Measurements from ENCODE around the gene FAM171A2.

FAM171A2 gene

DNA sequence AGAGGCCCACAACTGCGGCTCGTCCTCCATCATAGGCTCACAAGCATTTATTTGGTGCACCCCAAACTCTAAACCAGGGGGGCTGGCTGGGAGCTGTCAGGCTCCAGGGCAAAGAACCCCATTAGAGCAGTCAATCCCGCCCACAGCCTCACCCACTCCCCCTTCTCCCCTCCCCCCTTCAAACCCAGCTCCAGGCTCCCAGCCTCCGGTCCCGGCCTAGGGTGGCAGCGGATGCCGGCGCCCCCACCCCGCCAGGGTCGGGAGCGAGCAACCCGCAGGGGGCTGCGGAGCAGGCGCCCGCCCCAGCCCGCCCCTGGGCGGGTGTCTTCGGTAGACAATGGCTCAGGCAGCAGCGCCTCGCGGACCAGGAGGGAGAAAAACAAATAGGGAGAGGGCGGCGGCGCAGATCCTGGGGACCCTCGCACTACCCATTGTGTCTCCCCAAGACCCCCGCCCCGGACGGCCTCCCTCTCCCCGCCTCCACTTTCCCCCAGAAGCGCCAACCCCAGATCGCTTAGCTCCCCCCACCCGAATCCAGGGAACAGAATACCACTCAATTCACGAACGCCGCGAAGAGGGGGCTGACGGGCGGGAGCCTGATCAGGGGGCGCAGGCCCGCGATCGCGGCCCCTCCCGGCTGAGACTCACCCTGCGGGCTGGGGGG is 572 bp downstream of the FAM171A2 start:
- H3K27ac ChIP-seq, result peak overlapping the region in 12 of 21 experiments; percentile 0 to 63 (median 34)
- H3K4me3 ChIP-seq, result peak overlapping the region; percentile 44 to 74 (median 54)

DNA sequence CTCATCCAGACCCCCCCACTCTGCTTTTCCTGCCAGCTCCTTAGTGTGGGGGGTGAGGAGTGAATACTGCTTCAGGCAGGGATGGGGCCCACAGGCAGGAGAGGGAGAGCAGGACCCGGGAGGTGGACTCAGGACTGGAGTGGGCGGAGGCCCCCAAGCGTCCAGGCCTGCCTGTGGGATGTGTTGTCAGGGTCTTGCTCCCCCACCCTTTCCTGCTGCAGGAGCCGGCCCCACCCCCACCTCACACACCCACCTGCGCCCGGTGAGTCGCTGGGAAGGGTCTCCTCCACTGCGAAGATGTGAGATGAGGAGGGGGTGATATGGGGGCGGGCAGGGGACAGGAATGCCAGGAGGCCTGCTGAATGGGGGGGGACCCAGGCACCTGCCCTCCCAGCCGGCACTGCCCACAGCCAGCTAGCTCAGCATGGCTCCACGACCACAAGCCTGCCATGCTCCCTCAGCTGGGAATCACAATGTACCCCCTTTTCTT is 1.1 kb downstream of the FAM171A2 start:
- H3K4me3 ChIP-seq, result peak overlapping the region in 6 of 7 experiments; percentile 45 to 74 (median 55)
- no peak overlapping the region for H3K27ac ChIP-seq

DNA sequence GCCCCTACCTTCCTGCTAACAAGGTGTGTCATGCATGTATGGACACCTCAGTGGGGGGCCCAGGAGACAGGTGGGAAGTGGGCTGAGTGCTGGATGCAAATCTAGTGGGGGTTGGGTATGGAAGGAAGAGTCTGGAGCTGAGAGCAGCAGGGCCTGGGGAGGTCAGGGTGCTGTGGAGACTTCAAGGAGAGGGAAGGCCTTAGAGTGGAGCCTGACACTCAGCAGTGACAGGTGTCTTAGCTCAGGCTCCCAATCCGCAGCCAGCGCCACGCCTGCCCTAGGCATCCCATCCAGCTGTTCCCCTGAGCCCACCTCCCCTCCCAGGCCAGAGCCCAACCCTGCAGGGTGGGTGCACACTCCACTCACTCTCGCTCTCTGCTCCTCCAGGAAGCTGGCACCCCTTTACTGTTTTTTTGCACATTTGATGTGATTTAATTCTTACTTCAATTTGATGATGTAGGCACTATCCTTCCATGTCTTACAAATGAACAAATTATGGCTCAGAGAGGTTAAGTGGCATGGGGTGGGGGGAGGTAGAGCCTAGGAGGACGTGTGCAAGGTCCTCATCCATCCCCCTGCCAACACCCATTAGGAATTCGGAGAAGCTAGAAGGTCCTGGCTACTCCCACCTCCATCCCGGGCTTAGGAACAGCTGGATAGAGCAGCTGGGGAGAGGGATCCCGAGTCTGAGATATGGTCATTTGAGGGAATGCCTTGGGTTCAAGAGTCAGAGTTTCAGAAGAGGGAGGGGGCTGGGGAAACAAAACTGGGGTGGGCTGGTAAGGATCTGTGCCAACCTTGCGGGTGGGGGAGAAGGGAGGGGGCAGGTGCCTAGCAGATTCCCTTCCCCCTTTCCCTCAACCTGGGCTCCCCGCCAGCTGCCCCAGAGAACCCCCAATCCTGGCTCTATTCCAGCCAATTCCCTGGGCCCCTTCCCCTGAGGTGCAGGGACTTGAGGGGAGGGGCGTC is 2.1 kb downstream of the FAM171A2 start:
- Histone ChIP-seq H3K27ac (no peak overlapping the region), H3K4me3 (no peak overlapping the region)

DNA sequence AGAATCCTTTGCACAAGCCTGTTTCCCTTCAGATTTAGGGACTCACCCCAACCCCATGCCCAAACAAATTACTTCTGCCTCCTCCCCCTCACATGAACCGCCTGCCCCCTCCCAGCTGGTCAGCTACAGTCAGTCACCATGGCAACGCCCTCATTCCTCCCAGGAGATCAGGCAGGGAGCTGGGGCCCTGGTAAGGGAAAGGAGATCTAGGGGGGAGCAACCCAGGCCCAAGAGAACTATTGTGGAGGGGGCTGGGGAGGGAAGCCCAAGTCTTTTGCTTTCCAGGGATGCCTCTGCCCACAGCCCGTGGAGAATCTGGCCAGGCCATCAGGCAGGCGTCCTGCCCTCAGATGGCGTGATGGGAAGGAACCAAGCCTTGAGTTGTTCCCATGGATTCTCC is 2.8 kb downstream of the FAM171A2 start:
- Histone ChIP-seq H3K27ac (no peak overlapping the region), H3K4me3 (no peak overlapping the region)

DNA sequence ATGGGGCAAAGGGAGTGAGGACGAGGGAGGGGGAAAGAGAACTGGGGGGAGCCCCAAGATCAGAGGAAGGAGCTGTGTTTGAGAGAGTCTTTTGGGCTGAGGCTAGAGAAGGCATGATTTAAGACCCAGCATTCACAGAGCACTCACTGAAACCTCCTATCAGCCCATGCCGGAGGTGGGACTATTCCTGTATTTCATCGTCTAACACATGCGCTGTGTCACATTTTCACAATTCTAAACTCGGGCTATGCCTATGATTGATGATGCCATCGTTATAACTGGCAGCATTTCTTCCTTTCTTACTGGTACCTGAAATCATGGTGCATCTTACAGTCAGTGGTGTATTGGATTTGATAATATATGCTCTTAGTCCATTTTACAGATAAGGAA is 3.5 kb downstream of the FAM171A2 start:
- Histone ChIP-seq H3K27ac (no peak overlapping the region), H3K4me3 (no peak overlapping the region)

DNA sequence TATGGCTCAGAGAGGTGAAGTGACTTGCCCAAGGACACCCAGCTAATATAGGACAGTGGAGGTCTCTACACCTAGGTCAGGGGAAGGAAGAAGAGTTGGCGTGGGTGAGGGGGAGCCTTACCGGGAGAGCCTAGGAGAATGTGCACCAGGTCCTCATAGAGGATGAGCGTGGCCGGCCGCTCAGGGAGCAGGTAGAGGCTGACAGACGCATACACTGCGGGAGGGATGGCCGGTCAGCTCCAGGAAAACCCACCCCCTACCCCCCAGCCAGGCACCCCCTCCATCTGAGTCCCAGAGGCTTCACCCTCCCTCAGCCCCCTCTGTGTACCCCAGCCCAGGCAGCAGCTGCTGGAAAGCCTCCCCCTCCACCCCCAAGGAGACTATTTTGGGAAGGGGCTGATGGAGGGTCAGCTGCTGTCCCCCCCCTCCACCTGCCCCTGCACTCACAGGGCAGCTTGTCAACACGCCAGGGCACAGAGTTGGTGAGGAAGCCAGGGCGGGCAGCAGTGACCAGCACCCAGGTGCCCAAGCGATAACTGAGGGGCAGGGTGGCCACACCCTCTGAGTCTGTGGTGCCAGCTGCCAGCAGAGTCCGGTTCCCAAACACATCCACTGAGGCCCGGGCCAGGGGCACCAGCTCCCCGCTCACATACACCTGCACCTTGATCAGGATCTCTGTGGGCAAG is 4.1 kb downstream of the FAM171A2 start:
- Histone ChIP-seq H3K27ac (no peak overlapping the region), H3K4me3 (no peak overlapping the region)

DNA sequence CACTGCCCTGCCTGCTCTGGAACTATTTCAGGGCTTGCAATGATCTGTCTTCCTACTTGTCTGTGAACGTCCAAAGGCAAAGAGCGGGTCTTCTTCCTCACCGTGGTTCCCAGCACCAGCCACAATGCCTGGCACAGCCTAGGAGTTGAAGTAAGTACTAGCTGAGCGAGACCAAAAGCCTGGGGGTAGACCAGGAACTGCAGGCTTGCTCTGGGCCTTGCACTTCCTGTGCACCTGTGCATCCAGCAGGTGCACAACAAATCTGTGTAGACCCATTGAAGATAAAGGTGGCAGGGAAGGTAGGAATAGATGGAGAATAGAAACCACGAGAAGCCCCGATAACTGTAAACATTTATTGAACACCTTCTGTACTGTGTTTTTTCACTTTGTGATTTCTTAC is 4.6 kb downstream of the FAM171A2 start:
- H3K27ac ChIP-seq, result no peak overlapping the region
- H3K4me3 ChIP-seq, result no peak overlapping the region

DNA sequence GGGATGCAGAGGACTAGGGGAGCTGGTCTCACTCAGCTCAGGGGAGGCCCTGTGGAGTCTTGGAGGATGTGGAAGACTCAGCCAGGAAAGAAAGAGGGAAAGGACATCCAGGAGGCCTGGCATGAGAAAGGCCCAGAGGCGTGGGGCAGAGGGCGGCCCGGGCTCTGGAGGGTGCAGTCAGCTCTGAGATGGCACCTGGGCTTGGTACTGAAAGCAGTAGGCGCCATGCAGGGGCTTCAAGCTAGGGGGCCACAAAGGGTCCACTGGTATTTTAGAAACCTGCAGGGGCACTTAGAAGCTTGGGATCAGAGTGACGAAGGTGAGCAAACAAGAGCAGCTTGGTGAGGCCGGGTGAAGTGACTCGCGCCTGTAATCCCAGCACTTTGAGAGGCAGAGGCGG is 5.6 kb downstream of the FAM171A2 start:
- no peak overlapping the region for H3K27ac ChIP-seq
- no peak overlapping the region for H3K4me3 ChIP-seq

DNA sequence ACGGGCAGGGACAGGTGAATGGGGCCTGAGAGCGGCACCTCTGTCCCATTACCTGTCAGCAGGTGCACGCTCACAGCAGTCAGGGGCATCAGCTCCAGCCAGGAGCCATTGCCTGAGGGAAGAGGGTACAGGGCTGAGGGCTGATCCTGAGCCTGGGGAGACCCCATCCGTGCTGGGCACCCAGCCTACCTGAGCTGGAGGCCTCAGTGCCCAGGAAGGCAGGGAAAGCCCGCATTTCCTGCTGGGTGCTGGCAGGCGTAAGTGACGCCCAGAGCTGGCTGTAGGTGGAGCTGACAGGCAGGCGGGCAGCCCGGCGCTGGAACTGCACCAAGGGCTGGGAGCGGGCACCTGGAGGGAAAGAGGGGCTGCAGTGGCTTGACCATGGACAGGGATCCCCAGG is 7.4 kb downstream of the FAM171A2 start:
- H3K4me3 ChIP-seq, result no peak overlapping the region
- no peak overlapping the region for H3K27ac ChIP-seq

DNA sequence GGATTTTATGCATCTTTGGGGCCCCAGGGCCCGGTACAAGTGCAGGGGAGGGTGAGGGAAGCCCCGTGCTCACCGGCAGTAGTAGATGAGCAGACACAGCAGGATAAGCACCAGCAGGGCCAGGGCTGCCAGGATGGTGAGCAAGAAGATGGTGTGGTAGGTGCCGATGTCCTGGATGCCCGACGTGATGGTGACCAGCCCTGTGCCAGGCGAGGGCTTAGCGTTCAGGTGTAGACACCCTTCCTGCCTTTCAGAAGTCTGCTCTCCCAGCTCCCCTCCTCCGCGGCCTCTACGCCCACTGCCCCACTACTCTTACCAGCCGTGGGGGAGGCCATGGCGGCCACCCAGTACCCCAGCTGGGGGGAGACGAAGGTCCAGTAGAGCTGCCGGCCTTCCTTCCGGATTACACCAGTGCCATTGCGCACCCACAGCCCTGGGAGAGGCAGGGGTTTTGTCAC is 8.0 kb downstream of the FAM171A2 start:
- H3K4me3 ChIP-seq, result no peak overlapping the region
- no peak overlapping the region for H3K27ac ChIP-seq

DNA sequence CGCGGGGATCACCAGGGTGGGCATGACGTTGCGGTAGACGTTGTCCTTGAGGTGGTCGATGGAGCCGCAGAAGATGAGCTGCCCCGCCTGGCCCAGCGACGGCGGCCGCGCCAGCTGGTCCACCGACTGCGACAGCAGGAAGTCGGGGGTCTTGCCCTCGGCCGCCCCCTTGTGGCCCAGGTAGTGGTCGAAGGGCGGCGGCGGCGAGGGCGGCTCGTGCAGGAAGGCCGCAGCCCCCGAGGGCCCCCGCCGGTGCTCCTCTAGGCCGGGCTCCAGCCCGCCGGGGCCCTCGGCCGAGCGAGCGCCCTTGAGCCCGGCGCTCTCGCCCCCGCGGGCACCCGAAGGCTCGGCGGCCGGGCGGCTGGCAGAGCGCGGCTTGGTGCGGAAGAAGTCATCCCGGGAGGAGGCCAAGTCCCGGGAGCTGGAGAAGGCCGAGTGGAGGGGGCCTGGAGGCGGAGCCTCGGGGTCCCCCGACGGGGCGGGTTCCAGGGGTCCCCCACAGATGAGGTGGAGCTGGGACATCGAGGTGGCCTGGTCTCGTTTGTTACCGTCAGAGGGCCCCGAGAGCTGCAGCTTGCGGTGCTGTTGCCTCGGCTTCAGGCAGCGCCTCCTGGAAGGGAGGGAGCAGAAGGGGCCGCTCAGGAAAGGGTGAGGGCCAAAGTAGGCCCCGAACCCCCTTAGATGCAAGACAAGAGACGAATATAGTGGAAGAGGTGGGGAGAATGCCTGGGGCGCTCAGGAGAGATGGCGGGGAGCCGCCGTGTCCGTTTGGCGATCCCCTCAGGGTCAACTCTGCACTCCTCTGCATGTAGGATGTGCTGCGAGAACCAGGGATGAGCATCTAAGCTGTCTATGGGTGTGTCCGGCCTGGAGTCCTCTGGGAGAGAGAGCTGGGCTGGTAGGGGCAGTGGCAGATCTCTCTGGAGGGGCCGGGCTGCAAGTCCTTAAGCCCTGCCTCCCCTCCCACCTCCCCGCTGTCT is 8.8 kb downstream of the FAM171A2 start:
- H3K4me3 ChIP-seq, result peak overlapping the region in 5 of 7 experiments; percentile 2 to 48 (median 38)
- no peak overlapping the region for H3K27ac ChIP-seq

DNA sequence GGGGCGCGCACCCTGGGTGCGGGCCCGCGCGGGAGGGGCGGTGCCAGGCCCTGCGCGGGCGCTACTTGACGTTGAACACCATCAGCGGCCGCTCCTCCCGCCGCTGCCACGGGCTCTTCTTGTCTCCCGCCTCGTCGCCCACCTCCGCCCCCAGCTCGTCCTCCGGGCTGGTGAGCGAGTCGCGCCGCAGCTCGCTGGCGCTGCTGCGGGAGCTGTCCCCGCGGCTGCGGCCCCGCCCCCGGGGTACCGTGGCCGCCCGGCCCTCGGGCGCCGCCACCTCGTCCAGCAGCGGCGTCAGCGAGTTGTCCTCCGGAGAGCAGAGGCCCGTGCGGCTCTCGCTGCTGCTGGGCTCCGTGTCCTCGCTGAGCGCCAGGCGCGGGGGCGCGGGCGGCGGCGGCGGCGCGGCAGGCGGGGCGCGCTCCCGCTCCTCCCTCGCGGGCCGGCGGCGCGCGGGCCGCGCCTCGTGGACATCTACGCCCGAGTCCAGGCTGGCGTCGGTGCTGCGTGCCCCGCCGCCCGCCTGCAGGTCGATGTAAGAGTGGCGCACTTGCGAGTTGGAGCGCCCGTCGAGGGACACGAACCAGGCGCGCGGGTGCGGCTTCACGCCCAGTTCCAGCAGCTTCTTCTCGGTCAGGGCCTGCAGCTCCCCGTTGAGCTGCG is 9.9 kb downstream of the FAM171A2 start:
- Histone ChIP-seq H3K4me3 (peak overlapping the region; percentile 17 to 48 (median 29)), H3K27ac (peak overlapping the region in 5 of 21 experiments; percentile 9 to 67 (median 37))

DNA sequence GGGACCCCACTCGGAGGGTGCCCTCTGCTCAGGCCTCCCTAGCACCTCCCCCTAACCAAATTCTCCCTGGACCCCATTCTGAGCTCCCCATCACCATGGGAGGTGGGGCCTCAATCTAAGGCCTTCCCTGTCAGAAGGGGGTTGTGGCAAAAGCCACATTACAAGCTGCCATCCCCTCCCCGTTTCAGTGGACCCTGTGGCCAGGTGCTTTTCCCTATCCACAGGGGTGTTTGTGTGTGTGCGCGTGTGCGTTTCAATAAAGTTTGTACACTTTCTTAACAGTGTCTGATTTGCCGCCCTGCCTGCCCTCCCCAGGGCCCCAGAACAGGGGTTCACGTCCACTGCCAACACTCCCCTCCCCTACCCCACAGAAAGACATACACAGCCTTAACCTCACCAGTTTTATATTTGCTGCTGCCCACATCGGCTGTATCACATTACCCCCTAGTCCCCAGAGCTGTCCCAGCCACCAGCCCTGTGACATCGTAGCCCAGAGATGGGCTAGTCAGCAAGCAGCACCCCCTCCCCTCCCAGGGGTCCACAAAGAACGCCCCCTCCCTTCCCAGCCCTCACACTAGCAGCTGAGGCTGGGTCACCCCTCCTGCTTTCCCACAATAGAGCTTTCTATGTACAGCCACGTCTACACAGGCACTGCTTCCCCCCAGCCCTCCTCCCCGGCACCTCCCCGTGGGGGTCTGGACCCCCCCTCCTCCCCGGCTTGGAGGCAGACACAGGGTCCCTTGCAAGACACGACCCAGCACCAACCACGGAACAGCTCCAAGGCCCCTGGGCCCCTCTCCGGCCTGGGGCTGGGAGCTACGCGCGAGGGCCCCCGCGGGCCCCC is 10.6 kb downstream of the FAM171A2 start:
- Histone ChIP-seq H3K4me3 (peak overlapping the region; percentile 17 to 48 (median 29)), H3K27ac (peak overlapping the region in 5 of 21 experiments; percentile 9 to 67 (median 37))

DNA sequence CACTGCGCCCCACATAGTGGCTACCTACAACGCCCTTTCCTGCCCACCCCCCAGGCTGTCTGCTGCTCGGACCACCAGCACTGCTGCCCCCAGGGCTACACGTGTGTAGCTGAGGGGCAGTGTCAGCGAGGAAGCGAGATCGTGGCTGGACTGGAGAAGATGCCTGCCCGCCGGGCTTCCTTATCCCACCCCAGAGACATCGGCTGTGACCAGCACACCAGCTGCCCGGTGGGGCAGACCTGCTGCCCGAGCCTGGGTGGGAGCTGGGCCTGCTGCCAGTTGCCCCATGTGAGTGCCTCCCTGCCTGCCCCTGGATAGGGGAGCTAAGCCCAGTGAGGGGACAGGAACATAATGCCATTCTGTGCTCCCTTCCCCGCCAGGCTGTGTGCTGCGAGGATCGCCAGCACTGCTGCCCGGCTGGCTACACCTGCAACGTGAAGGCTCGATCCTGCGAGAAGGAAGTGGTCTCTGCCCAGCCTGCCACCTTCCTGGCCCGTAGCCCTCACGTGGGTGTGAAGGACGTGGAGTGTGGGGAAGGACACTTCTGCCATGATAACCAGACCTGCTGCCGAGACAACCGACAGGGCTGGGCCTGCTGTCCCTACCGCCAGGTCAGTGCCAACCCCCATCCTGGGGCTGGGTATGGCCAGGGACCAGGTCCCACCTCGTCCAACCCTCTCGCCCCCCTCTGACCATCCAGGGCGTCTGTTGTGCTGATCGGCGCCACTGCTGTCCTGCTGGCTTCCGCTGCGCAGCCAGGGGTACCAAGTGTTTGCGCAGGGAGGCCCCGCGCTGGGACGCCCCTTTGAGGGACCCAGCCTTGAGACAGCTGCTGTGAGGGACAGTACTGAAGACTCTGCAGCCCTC is 11.5 kb downstream of the FAM171A2 start:
- Histone ChIP-seq H3K4me3 (no peak overlapping the region), H3K27ac (no peak overlapping the region)

DNA sequence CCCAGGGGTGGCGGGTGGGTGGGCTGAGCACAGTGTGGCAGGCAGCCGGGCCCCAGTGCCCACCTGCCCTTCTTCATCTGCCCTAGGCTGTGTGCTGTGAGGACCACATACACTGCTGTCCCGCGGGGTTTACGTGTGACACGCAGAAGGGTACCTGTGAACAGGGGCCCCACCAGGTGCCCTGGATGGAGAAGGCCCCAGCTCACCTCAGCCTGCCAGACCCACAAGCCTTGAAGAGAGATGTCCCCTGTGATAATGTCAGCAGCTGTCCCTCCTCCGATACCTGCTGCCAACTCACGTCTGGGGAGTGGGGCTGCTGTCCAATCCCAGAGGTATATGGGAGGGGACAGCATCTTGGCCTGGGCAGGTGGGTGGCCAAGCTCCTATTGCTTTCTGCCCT is 12.2 kb downstream of the FAM171A2 start:
- no peak overlapping the region for H3K4me3 ChIP-seq
- H3K27ac ChIP-seq, result no peak overlapping the region

DNA sequence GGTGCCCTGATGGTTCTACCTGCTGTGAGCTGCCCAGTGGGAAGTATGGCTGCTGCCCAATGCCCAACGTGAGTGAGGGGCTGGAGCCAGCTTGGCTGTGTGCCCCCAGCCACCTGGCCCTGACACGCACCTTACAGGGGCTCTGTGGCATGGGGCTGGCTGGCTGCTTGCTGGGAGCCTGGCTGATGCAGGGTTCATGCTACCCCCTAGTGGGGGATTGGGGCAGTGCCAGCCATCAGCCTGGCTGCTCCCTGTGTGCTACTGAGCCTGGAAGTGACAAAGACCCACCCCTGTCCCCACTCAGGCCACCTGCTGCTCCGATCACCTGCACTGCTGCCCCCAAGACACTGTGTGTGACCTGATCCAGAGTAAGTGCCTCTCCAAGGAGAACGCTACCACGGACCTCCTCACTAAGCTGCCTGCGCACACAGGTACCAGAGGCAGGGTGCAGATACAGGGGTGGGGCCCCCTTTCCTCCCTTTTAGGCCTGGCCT is 12.9 kb downstream of the FAM171A2 start:
- no peak overlapping the region for H3K4me3 ChIP-seq

More for the DNA sequence above, 12.9 kb downstream of the FAM171A2 start:
- no peak overlapping the region for H3K27ac ChIP-seq

Data from skin epidermis (tissue), 12 donors.